NCI-H1417 treated with DMSO at 0.1 percent for 48 hours (cell line): ENCODE data around the gene SLC37A3.
"Not testable (repeated sequence)": the region's sequence is repeated elsewhere in the genome, so short reads cannot be mapped to it uniquely, and the experiment has no call there.

Experiments used
- DNase-seq: peaks from one replicate; lab custom pipeline; 2025; lab: John Stamatoyannopoulos, UW

The SLC37A3 gene, protein sequence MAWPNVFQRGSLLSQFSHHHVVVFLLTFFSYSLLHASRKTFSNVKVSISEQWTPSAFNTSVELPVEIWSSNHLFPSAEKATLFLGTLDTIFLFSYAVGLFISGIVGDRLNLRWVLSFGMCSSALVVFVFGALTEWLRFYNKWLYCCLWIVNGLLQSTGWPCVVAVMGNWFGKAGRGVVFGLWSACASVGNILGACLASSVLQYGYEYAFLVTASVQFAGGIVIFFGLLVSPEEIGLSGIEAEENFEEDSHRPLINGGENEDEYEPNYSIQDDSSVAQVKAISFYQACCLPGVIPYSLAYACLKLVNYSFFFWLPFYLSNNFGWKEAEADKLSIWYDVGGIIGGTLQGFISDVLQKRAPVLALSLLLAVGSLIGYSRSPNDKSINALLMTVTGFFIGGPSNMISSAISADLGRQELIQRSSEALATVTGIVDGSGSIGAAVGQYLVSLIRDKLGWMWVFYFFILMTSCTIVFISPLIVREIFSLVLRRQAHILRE

DNA sequence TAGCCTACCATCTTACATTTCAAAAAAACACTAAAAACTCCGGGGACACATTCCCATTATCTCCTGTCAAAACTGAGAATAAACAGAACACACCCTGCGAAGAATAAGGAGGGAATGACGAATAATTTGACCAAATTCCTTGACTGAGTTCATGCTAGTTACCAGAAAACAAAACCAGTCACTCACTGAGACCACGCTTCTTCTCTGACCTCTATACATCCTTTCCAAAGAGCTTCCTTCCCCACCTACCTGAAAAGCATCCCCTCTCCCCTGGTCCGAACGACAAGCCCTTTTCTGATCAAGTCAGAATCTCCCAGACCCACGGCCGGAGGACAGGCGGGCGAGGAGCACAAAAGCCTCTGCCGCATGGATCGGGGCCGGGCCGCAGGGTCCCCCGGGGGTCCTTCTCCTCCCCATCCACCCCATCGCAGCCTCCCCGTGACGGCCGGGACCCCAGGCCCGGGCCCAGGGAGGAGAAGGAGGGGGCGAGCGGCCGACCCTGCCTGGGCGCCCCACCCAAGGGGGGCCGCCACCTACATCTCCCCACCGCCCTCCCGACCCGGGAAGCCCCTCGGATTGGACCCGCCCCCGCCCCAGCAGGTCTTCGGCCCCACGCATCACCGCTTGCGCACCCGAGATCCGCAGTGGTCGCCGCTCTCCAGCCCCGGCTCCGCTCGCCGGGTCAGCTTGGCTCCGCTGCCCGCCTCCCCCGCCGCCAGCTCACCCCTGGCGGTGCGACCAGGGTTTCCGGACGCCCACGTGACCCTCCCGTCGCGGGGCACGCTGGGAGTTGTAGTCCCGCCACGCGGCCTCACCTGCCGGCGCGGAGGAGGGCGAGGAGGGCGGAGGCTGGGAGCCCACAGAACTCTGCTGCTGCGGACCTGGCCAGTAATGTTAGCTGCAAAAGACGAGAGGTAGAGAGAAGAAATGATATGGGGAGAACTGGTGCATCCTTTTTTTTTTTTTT lies at the start of gene SLC37A3:
Gene SLC37A3, minus strand, starts transcription at position 747 of the 967 bp plus-strand sequence. CDS start 16,004 bp downstream, outside the sequence.
- peak; percentile 22 for DNase-seq

- DNase-seq: no peak
These were observed 49.5 kb upstream of the SLC37A3 start for GRCh38 chr7:140447841-140448240.

- no peak for DNase-seq
These were observed 48.1 kb upstream of the SLC37A3 start for GRCh38 chr7:140446467-140446866.

DNA sequence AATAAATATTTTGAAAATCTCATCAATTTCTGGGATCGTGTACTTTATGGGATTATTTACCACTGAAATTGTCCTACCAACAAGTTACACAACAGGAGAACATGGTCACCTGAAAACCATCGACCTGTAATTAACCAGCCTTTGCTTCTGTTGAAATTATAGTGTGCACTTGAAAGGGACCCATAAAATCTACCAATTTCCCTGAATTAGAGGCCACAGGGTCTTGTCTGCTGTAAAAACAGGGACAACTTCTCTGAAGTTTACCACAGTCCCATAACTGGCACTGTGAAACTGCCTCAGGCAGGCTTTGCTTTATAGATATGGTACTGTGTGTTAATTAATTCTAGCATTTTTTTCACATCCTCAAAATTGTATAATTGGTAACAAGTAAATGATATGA lies 43.2 kb upstream of the SLC37A3 start:
- no peak for DNase-seq

- no peak for DNase-seq
These were observed 42.3 kb upstream of the SLC37A3 start for GRCh38 chr7:140440593-140440992.

- no peak for DNase-seq
These were observed 41.0 kb upstream of the SLC37A3 start for GRCh38 chr7:140439359-140439758.

- DNase-seq: no peak
These were observed 37.0 kb upstream of the SLC37A3 start for GRCh38 chr7:140435252-140435895.

- DNase-seq: no peak
These were observed 35.1 kb upstream of the SLC37A3 start for GRCh38 chr7:140433396-140433795.

DNA sequence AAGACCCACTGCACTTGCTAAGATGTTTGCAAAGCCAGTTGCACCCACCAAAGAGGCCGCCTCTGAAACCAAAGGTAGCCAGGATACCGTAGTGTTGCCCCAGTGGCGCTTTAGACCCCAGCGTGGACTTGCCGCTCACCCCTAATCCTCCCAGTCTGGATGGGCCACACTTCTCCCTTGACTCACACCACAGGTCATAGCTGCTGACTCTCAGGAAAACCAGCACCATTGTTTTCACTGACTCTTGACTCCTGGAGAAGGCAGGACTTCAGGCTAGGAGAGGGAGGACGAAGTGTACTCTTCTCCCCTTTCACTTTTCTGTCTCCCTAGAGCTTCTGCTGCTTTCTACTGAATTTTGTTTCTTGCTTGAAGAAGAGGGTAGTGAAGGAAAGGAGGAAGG lies 27.8 kb upstream of the SLC37A3 start:
- DNase-seq: no peak

DNA sequence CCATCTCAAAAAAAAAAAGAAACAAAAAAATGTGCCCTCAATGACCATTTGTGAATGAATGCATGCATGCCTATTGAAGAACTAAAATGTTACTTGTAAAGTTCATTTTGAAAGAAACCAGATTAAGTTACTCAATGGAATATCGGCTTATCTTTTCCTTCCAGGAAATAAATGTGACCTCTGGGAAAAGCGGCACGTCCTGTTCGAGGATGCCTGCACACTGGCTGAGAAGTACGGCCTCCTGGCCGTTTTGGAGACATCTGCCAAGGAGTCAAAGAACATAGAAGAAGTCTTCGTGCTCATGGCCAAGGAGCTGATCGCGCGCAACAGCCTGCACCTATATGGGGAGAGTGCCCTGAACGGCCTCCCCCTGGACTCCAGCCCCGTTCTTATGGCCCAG lies 27.4 kb upstream of the SLC37A3 start:
- no peak for DNase-seq

DNA sequence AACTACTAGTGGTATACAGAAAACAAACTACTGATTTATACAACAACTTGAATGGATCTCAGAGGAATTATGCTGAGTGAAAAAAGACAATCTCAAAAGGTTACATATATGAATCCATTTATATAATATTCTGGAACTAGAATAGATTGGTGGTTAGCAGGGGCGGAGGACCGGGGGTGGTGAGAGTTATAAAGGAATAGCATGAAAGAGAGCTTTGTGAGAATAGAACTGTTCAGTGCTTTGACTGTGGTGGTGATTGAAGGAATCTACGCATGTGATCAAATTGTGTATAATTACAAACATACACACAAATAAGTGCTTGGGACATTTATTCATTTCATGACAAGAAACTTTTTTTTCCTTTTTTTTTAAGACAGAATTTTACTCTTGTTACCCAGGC lies 25.2 kb upstream of the SLC37A3 start:
- no peak for DNase-seq

- DNase-seq: no peak
These were observed 23.2 kb upstream of the SLC37A3 start for GRCh38 chr7:140421521-140421920.

- DNase-seq: no peak
These were observed 20.3 kb upstream of the SLC37A3 start for GRCh38 chr7:140418653-140419052.

- DNase-seq: peak; percentile 74
These were observed 19.8 kb upstream of the SLC37A3 start for GRCh38 chr7:140418156-140418472.

DNA sequence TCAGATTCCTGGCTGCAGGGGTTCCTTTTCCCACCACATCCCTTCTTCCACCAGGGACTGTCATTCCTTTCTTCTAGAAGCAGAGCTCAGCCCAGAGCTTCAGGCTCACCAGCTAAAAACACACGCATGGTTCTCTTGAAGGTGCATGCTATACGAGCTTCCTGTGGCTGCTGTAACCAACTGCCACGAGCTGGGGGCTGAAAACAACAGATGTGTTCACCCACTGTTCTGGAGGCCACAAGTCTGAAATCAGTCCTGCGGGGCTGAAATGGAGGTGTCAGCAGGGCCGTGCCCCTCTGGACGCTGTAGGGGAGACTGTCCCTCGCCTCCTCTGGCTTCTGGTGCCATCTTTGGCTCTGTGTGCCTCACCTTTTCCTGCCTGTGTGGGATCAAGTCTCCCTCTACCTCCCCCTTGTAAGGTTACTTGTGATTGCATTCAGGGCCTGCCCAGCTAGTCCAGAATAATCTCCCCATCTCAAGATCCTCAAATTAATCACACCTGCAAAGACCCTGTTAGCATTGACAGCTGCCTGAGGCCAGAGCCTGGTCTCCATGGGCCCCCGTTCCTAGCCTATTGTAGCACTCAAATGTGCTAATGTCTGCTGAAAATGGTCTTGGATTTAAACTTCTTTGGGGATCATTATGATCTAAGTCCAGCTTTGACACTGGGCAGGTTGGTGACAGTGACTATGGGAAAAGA lies 19.3 kb upstream of the SLC37A3 start:
- DNase-seq: no peak

DNA sequence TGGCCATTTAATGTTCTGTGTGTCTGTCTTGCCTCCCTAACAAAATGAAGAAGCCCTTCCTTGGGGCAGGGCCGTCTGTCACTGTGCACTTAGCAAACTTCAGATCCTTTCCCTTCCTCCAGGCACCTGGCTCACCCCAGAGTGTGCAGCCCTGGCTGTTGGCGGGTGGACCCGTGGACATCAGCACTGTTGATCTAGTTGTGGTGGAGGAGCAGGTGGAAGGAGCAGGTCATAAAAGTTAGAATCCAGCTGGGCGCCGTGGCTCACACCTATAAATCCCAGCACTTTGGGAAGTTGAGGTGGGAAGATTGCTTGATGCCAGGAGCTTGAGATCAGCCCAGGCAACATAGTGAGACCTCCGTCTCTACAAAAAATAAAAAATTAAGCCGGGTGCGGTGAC lies 18.2 kb upstream of the SLC37A3 start:
- DNase-seq: no peak

GRCh38 chr7:140415816-140416215 lies 17.5 kb upstream of the SLC37A3 start:
- not testable (repeated sequence) for DNase-seq

- no peak for DNase-seq
These were observed 17.0 kb upstream of the SLC37A3 start for GRCh38 chr7:140415361-140415760.

GRCh38 chr7:140404565-140405065 lies 6.3 kb upstream of the SLC37A3 start:
- DNase-seq: no peak

GRCh38 chr7:140403878-140404564 lies 5.7 kb upstream of the SLC37A3 start, which contains the start of gene RAB19:
RAB19 (plus strand) TSS chr7:140404058; CDS start chr7:140407647, 3,589 bp downstream.
- DNase-seq: peak; percentile 33
